Hepatic stellate cell (primary cell): Measurements from ENCODE around the gene GREM1.

Experiments used
- DNase-seq: peaks from one replicate; pipeline ENCODE4 v3.0.0; 2011; ENCODE audit warnings: low spot score

GREM1 gene

DNA sequence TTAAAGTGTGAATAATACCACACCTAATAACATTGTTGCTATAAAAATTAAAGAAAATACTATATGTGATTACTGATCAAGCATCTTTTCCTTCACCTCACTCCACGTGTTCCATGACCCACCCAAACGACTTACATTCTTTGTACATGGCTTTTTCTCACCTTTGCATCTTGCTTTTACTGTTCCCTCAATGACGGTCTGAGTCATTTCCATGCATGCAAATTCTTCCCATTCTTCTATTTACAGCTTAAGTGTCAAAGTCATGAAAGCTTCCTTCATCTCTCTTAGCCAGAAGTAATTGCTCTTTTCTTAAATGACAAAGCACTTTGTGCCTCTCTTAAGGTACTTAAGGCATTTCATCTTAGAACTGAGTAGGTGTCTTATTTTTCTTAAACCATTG is 64.0 kb downstream of the GREM1 start:
- no peak for DNase-seq

DNA sequence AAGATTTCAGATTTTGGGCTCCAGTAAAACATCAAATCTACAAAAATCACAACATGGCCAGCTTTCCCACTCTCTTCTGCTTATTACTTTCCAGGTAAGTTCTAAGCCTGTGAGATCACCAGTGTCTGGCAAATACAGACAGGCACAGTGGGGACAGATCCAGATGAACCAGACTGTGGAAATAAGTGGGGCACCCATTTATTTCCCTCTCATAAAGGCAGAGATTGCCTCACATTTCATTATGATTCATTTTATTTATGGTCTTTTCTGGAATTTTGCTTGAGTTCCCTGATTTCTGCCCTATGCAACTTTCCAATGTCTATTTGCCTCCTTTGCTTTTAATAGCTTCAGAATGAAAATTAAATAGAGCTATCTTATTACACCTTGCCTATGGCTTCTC is 66.8 kb downstream of the GREM1 start:
- DNase-seq: no peak

DNA sequence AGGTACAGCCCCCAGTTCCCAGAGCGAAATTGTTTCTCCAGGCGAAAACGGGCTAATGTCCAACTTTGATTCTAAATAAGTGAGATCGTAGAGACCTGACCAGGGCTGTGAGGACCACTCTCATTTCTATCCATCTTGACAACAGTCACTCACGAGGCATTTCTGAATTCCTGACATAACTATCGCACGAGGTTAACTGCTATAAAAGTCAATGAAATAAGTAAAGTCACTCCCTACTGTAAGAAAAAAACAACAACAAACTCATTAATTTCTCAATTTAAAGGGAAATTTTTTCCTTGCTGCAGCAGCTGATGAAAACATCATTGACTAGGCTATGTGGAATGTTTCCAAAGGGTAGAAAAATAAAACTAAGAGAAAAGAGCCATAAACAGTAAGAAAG is 69.1 kb downstream of the GREM1 start:
- DNase-seq: no peak

DNA sequence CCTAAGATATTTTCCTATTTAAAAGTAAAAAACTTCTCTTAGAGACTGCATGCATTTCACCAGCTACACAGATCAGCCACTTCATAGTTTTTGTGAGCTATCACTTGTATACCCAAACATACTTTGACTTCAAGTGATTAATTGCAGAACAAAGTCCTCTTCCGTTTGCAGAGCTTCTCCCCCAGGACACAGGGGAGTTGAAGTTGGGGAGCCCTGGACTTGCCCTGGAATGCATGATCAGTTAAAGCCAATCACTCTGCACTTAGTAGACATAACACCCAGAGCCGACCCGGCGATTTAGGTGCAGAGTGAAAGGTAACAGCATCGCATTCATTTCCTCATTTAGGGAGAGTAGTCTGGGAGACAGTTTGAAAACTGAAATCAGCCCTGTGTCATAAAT is 70.1 kb downstream of the GREM1 start:
- no peak for DNase-seq

DNA sequence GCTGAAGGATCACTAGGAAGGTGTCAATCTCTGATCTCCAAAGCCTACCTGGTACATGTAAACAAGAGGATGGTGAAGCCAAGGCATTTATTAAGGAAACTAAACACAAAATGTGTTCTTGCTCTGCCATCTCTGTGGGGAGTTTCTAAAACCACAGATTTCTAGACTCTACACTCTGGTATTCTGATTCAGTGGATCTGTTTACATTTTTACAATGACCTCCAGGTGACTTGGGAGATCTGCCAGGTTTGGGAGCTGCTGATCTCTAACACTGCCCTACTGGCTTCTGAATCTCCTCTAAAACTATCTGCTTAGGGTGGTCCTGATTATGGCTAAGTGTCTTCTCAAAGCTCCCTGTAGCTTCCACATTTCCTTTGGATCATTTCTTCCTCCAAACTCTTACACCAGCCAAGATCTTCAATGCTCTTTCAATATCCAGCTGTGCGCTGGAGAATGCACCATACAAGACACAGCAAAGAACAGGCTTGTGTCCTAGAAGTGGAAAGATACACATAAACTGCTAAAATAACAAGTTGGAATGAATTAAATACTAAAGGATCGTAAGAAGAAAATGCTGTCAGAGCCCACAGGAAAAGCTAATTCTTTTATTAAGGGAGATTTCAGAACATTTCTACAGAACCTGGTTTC is 72.7 kb downstream of the GREM1 start:
- DNase-seq: peak; percentile 14

DNA sequence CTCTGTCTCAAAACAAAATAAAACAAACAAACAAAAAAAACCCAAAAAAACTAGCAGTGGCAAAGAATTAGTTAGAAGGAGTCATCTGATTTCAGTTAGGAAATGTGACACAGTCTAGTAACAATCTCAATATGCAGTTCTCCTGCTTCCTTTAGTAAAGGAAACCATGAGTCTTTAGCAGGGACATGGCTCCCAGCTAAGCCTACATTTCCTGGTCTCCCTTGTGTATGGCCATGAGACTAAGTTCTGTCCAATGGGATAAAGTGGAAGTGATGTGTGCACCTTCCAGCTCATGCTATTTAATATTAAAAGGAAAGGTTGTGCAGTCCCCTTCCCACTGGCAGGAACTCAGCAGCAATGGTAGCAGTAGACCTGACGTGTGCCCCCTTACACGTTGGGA is 74.6 kb downstream of the GREM1 start:
- DNase-seq: no peak
